Loucy (cell line): ENCODE results near the gene CASQ1.

Source experiments
- EZH2phosphoT487 ChIP-seq: fragments of 200-600 bp; IDR thresholded peaks from 2 replicates; pipeline ENCODE4 v1.6.1; 2018; ENCODE audit warnings: antibody characterized with exemption, mild to moderate bottlenecking, moderate library complexity, borderline replicate concordance
- TF ChIP-seq, protein P1 (sequence below): fragments of 200-600 bp; sonication (generic); conservative IDR thresholded peaks from 2 replicates; pipeline ENCODE4 v1.5.1; 2014; ENCODE audit warnings: mild to moderate bottlenecking, antibody characterized with exemption, low read length

- TF ChIP-seq, protein P1, sequence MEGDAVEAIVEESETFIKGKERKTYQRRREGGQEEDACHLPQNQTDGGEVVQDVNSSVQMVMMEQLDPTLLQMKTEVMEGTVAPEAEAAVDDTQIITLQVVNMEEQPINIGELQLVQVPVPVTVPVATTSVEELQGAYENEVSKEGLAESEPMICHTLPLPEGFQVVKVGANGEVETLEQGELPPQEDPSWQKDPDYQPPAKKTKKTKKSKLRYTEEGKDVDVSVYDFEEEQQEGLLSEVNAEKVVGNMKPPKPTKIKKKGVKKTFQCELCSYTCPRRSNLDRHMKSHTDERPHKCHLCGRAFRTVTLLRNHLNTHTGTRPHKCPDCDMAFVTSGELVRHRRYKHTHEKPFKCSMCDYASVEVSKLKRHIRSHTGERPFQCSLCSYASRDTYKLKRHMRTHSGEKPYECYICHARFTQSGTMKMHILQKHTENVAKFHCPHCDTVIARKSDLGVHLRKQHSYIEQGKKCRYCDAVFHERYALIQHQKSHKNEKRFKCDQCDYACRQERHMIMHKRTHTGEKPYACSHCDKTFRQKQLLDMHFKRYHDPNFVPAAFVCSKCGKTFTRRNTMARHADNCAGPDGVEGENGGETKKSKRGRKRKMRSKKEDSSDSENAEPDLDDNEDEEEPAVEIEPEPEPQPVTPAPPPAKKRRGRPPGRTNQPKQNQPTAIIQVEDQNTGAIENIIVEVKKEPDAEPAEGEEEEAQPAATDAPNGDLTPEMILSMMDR, result no peak
- no peak for TF ChIP-seq EZH2phosphoT487
These were observed 53.8 kb downstream of the CASQ1 start for GRCh38 chr1:160244209-160244608.
